CD8-positive, alpha-beta memory T cell (primary cell): ENCODE data around the gene ATP8B1. TPM values are rescaled to one million over a fixed set of nuclear protein-coding genes. Genes with fewer than 3 reads are reported as not detected.

Experiments used
- CTCF ChIA-PET: fragments of 350-600 bp; sonication (Branson Sonifier 250); formaldehyde crosslinking; loops from one replicate; lab custom pipeline; 2021; ENCODE audit warnings: antibody characterized with exemption; lab: Charles Lee
- POLR2A ChIA-PET: fragments of 350-600 bp; sonication (Branson Sonifier 250); formaldehyde crosslinking; loops from one replicate; lab custom pipeline; 2021; ENCODE audit warnings: antibody characterized with exemption; lab: Charles Lee
- DNase-seq, 5 donors: peaks; one replicate each; pipeline versions ENCODE4 v3.0.0 to v3.0.0-alpha.2; 2020 to 2022; ENCODE audit warnings: mixed read lengths in 1 of 5
- H3K27ac ChIP-seq: one replicate; pipeline ENCODE4 v1.7.0; 2013; ENCODE audit warnings: low read depth, mild to moderate bottlenecking, low read length, moderate library complexity
- H3K27me3 ChIP-seq: 2 replicates; pipeline ENCODE4 v1.7.0; 2013; ENCODE audit warnings: low read length, mild to moderate bottlenecking; ENCODE audit not compliant: insufficient read depth, poor library complexity, severe bottlenecking
- H3K36me3 ChIP-seq: 2 replicates; pipeline ENCODE4 v1.7.0; 2013; ENCODE audit warnings: mild to moderate bottlenecking, low read length, moderate library complexity; ENCODE audit not compliant: insufficient read depth
- H3K4me1 ChIP-seq: 2 replicates; pipeline ENCODE4 v1.7.0; 2013; ENCODE audit warnings: mild to moderate bottlenecking, low read length, moderate library complexity; ENCODE audit not compliant: insufficient read depth
- H3K4me3 ChIP-seq: 2 replicates; pipeline ENCODE4 v1.7.0; 2013; ENCODE audit warnings: mild to moderate bottlenecking, low read length
- H3K9me3 ChIP-seq: 2 replicates; pipeline ENCODE4 v1.7.0; 2013; ENCODE audit warnings: mild to moderate bottlenecking, low read length
- H3K27ac Mint-ChIP-seq, 8 donors: one replicate each; pipeline ENCODE4 v1.8.0; 2020 to 2021; ENCODE audit warnings: mixed read lengths in 8 of 8, mild to moderate bottlenecking in 6 of 8, inconsistent platforms in 3 of 8, moderate library complexity in 3 of 8
- H3K27me3 Mint-ChIP-seq, 2 donors: one replicate each; pipeline ENCODE4 v1.8.0; 2020 to 2021; ENCODE audit warnings: mixed read lengths in 2 of 2, mild to moderate bottlenecking in 1 of 2, moderate library complexity in 1 of 2
- H3K36me3 Mint-ChIP-seq, 3 donors: one replicate each; pipeline ENCODE4 v1.8.0; 2020 to 2021; ENCODE audit warnings: mixed read lengths in 3 of 3, inconsistent platforms in 1 of 3, mild to moderate bottlenecking in 1 of 3
- H3K4me1 Mint-ChIP-seq, 3 donors: one replicate each; pipeline ENCODE4 v1.8.0; 2020 to 2021; ENCODE audit warnings: mixed read lengths in 3 of 3, inconsistent platforms in 1 of 3, mild to moderate bottlenecking in 1 of 3
- H3K4me3 Mint-ChIP-seq, 7 donors: one replicate each; pipeline ENCODE4 v1.8.0; 2020 to 2021; ENCODE audit warnings: mixed read lengths in 7 of 7, mild to moderate bottlenecking in 6 of 7, moderate library complexity in 4 of 7, inconsistent platforms in 2 of 7
- H3K9me3 Mint-ChIP-seq, 5 donors: one replicate each; pipeline ENCODE4 v1.8.0; 2020 to 2022; ENCODE audit warnings: mixed read lengths in 5 of 5, mild to moderate bottlenecking in 3 of 5, moderate library complexity in 2 of 5, inconsistent platforms in 1 of 5
- polyA plus RNA-seq: library from polyadenylated mRNA; unstranded; fragments of 300-500 nt; fragmentation: Illumina TruSeq; gene quantifications from one replicate; pipeline ENCODE4 v1.2.3, GENCODE V29; 2021
- total RNA-seq, 2 experiments: library from RNA; stranded (reverse); gene quantifications; one replicate each; pipeline ENCODE4 v1.2.3, GENCODE V29; 2021

Gene ATP8B1
- total and polyA plus RNA-seq, 3 experiments from 2014 or later: not detected

DNA sequence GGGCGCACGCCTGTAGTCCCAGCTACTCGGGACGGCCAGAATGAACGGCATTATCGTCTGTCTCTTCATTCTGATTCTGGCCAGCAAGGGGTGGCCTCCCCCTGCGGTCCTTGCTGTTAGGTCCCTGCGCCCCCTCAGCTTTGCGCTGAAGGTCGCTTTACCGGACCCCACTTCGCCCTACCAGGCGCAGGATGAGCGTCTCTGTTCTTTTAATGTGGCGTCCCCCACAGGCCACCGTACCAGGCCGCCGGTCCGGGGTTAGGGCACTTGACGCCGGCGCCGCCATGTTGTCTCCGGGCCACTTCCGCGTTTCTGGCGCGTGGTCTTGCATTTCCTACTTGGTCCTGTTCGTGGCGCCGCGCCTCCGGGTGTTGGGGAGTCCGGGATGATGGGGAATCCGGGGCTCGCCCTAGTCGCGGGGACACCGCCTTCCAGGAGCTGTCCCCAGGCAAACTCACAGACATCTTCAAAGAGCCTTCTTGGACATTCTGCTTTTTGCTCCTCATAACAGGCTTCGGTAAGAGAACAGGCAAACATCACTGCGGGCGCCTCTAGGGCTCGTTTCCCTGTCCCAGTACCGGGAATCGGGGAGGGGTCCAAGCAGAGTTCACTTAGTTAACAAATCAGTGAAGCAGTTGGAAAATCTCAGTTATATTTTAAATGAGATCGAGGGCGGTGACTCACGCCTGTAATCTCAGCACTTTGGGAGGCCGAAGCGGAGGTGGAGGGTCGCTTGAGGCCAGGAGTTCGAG is 172.9 kb downstream of the ATP8B1 start:
- POLR2A ChIA-PET: interaction anchor here (0.5 to 1.8 kb wide), 2 partner anchors 8 to 14 kb away, joined by 5 to 8 read pairs; partner anchors contain the start of gene NARS1
- H3K4me3 Mint-ChIP-seq: peak overlapping the region; percentile 96 to 99 (median 98)

DNA sequence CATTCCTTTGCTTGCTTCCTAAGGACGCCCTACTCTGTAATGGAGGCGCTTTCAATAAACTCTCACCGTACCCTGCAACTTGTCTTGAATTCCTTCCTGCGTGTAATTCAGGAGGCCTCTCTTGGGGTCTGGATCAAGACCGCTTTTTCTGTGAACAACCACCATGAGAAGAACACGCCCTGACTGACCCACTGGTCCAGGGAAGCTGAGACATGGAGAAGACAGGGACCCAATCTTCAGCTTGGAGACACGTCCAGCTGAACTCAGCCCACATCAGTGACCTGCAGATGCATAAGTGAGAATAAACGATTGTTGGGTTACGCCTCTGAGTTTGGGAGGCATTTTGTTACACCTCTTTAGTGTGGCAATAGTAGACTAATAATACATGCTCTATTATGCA is 173.7 kb downstream of the ATP8B1 start:
- peaks cover 14% of the 10 kb centered on the region for H3K4me1 ChIP-seq
- Mint-ChIP-seq H3K9me3 (no peaks in the 10 kb centered on the region), H3K36me3 (peaks cover 0 to 6% (median 0%) of the 10 kb centered on the region in 3 donors), H3K27ac (peak overlapping the region in 6 of 8 donors; percentile 92 to 97 (median 96)), H3K4me3 (peak overlapping the region; percentile 96 to 99 (median 98)), H3K27me3 (peaks cover 0 to 1% of the 10 kb centered on the region in 2 donors), H3K4me1 (peaks cover 18 to 24% (median 23%) of the 10 kb centered on the region in 3 donors)
- ChIA-PET POLR2A (interaction anchor here (0.5 kb wide), 1 partner anchor 13 kb away, joined by 5 read pairs; no protein-coding TSS in a partner anchor), CTCF (interaction anchor here (1.0 to 1.7 kb wide), 3 partner anchors 8 to 492 kb away, joined by 3 to 8 read pairs (median 4); partner anchors contain the start of gene NARS1)
- no peak overlapping the region for H3K27ac ChIP-seq
- no peaks in the 10 kb centered on the region for H3K9me3 ChIP-seq
- no peaks in the 10 kb centered on the region for H3K27me3 ChIP-seq
- DNase-seq: no peak
- no peaks in the 10 kb centered on the region for H3K36me3 ChIP-seq
- H3K4me3 ChIP-seq: peak overlapping the region; percentile 96

More for the DNA sequence above, 172.9 kb downstream of the ATP8B1 start:
- H3K4me3 ChIP-seq: peak overlapping the region; percentile 96
- CTCF ChIA-PET: interaction anchor here (0.9 to 1.7 kb wide), 5 partner anchors 8 to 492 kb away, joined by 3 to 8 read pairs (median 4); partner anchors contain the start of gene NARS1
- peak overlapping the region; percentile 67 for H3K27ac ChIP-seq
- H3K27me3 ChIP-seq: no peaks in the 10 kb centered on the region
- Mint-ChIP-seq H3K4me1 (peaks cover 18 to 26% (median 25%) of the 10 kb centered on the region in 3 donors), H3K36me3 (peaks cover 0 to 6% (median 0%) of the 10 kb centered on the region in 3 donors), H3K9me3 (no peaks in the 10 kb centered on the region), H3K27ac (peak overlapping the region; percentile 92 to 97 (median 96)), H3K27me3 (peaks cover 0 to 1% of the 10 kb centered on the region in 2 donors)
- no peaks in the 10 kb centered on the region for H3K9me3 ChIP-seq
- peaks cover 14% of the 10 kb centered on the region for H3K4me1 ChIP-seq
- DNase-seq: peak; percentile 91 to 96 (median 93)
- no peaks in the 10 kb centered on the region for H3K36me3 ChIP-seq

DNA sequence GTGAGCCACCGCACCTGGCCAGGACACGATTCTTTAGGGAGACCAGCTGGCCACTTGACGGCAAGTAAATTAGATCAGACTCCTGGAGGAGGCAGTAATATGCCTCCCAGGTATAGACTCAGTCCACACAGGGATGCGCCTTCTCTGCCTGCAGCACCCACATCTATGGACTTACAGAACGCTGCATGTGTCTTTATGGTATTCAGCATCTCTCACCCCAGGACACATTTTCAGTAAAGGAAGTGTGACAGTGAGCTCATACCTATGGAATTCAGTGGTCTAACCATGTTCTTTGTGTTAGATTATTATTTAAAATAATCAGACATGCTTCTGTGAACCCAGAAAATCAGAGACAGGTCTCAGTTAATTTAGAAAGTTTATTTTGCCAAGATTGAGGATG is 175.6 kb downstream of the ATP8B1 start:
- Mint-ChIP-seq H3K9me3 (no peaks in the 10 kb centered on the region), H3K36me3 (peaks cover 0 to 6% (median 0%) of the 10 kb centered on the region in 3 donors), H3K27me3 (peaks cover 0 to 1% of the 10 kb centered on the region in 2 donors), H3K4me1 (peaks cover 18 to 21% (median 21%) of the 10 kb centered on the region in 3 donors), H3K27ac (peak overlapping the region in 1 of 8 donors; percentile 75), H3K4me3 (peak overlapping the region in 1 of 7 donors; percentile 81)
- Histone ChIP-seq H3K9me3 (no peaks in the 10 kb centered on the region), H3K27ac (no peak overlapping the region), H3K36me3 (no peaks in the 10 kb centered on the region), H3K27me3 (no peaks in the 10 kb centered on the region), H3K4me3 (no peak overlapping the region), H3K4me1 (peaks cover 14% of the 10 kb centered on the region)
- POLR2A ChIA-PET: no interaction called here
- CTCF ChIA-PET: no interaction called here
- DNase-seq: no peak

DNA sequence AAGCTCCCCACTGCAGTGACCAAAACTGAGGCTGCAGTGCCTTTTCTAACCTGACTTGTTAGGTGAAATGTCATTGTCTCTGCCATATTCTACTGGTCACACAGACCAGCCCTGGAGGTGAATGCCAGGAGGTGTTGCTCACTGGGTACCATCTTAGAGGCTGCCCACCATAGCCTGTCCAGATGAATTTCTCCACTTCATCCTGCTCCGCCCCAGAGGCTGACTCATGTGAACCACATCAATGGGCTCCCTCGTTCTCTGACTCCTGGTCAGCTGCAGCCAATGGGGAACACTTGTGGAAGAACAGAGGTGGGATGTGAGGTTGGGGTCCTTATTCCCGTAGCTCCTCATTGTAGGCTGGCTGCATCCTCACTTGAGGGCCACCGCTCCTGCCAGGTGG is 178.1 kb downstream of the ATP8B1 start:
- Mint-ChIP-seq H3K27me3 (peaks cover 0 to 4% of the 10 kb centered on the region in 2 donors), H3K9me3 (no peaks in the 10 kb centered on the region), H3K27ac (peak overlapping the region in 3 of 8 donors; percentile 26 to 67 (median 39)), H3K36me3 (peaks cover 0 to 15% (median 0%) of the 10 kb centered on the region in 3 donors), H3K4me3 (peak overlapping the region in 2 of 7 donors; percentile 65 to 70), H3K4me1 (peaks cover 15 to 24% (median 20%) of the 10 kb centered on the region in 3 donors)
- Histone ChIP-seq H3K36me3 (no peaks in the 10 kb centered on the region), H3K27me3 (no peaks in the 10 kb centered on the region), H3K27ac (no peak overlapping the region), H3K4me3 (no peak overlapping the region), H3K9me3 (no peaks in the 10 kb centered on the region), H3K4me1 (peaks cover 11% of the 10 kb centered on the region)
- POLR2A ChIA-PET: no interaction called here
- CTCF ChIA-PET: no interaction called here
- no peak for DNase-seq

DNA sequence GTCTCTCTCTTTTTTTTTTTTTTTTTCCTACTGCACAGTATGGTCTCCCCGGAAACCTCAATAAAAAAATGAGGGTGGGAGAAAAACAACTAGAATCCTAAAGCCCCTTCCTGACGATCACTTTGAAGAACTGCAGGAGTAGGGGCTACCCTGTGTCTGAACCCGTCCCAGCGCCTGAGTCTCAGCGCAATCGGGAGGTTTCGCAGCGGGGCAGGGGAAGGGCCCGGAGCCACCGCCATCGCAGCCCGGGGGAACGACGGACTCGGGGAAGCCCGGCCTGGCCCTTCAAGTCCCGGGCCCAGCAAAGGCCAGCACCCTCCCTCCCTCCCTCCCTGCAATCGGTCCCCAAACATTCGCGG is 181.9 kb downstream of the ATP8B1 start:
- Mint-ChIP-seq H3K36me3 (peaks cover 0 to 31% (median 0%) of the 10 kb centered on the region in 3 donors), H3K4me3 (peak overlapping the region; percentile 90 to 99 (median 97)), H3K27me3 (peaks cover 0 to 2% of the 10 kb centered on the region in 2 donors), H3K9me3 (no peaks in the 10 kb centered on the region), H3K27ac (peak overlapping the region; percentile 90 to 100 (median 98)), H3K4me1 (peaks cover 27 to 43% (median 38%) of the 10 kb centered on the region in 3 donors)
- Histone ChIP-seq H3K4me1 (peaks cover 18% of the 10 kb centered on the region), H3K27ac (peak overlapping the region; percentile 90), H3K9me3 (no peaks in the 10 kb centered on the region), H3K4me3 (peak overlapping the region; percentile 86), H3K27me3 (no peaks in the 10 kb centered on the region), H3K36me3 (no peaks in the 10 kb centered on the region)
- ChIA-PET CTCF (interaction anchor here (0.9 to 1.6 kb wide), 3 partner anchors 9 to 15 kb away, joined by 3 to 8 read pairs (median 6); no protein-coding TSS in a partner anchor), POLR2A (interaction anchor here (0.9 to 1.4 kb wide), 2 partner anchors 10 to 983 kb away, joined by 3 to 8 read pairs; no protein-coding TSS in a partner anchor)
- DNase-seq: no peak

DNA sequence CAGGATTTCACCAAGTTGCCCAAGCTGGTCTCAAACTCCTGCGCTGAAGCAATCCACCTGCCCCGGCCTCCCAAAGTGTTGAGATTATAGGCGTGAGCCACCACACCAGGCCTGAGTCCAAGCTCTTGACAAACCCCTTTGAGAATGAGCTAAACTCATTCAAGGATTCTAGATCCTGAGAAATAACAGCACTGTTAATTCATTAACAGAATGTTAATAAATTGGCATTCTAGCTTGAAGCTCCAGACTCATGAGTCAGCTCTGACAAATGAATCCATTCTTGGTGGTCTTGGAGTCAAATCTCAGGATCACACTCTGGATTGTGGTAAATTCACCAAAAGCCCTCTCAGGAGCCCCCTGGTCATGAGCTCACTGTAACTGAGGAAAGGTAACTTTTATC is 183.2 kb downstream of the ATP8B1 start:
- no peaks in the 10 kb centered on the region for H3K27me3 ChIP-seq
- peaks cover 0 to 38% (median 3%) of the 10 kb centered on the region in 3 donors for H3K36me3 Mint-ChIP-seq
- H3K9me3 ChIP-seq: no peaks in the 10 kb centered on the region
- peaks cover 18% of the 10 kb centered on the region for H3K4me1 ChIP-seq
- H3K27me3 Mint-ChIP-seq: peaks cover 0 to 2% of the 10 kb centered on the region in 2 donors
- peaks cover 4% of the 10 kb centered on the region for H3K36me3 ChIP-seq
- no peak overlapping the region for H3K4me3 ChIP-seq
- no peak overlapping the region for H3K27ac ChIP-seq
- ChIA-PET CTCF (interaction anchor here (0.7 kb wide), 1 partner anchor 10 kb away, joined by 4 read pairs; no protein-coding TSS in a partner anchor), POLR2A (no interaction called here)
- no peaks in the 10 kb centered on the region for H3K9me3 Mint-ChIP-seq
- no peak for DNase-seq
- H3K4me1 Mint-ChIP-seq: peaks cover 30 to 50% (median 45%) of the 10 kb centered on the region in 3 donors
- H3K27ac Mint-ChIP-seq: peak overlapping the region; percentile 70 to 97 (median 90)
- peak overlapping the region in 6 of 7 donors; percentile 10 to 99 (median 94) for H3K4me3 Mint-ChIP-seq

DNA sequence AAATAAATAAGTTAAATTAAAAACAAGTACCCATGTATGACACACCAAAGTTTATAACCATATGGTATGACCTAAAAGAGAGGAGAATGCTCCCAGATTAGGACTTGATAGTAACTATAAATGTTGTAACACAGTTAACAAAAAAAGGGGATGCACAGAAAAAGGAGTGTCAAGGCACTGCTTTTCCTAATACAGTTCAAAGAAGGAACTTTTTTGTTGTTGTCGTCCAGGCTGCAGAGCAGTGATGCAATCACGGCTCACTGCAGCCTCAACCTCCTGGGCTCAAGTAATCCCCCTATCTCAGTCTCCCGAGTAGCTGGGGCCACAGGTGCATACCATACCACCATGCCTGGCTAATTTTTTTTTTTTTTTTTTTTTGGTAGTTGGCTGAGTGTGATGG is 184.2 kb downstream of the ATP8B1 start:
- peaks cover 7% of the 10 kb centered on the region for H3K36me3 ChIP-seq
- CTCF ChIA-PET: no interaction called here
- POLR2A ChIA-PET: no interaction called here

More for the DNA sequence above, 184.2 kb downstream of the ATP8B1 start:
- peaks cover 0 to 45% (median 3%) of the 10 kb centered on the region in 3 donors for H3K36me3 Mint-ChIP-seq
- H3K27me3 Mint-ChIP-seq: peaks cover 0 to 2% of the 10 kb centered on the region in 2 donors
- H3K27ac ChIP-seq: no peak overlapping the region
- peaks cover 18% of the 10 kb centered on the region for H3K4me1 ChIP-seq
- peak overlapping the region in 4 of 8 donors; percentile 8 to 97 (median 52) for H3K27ac Mint-ChIP-seq
- H3K9me3 ChIP-seq: no peaks in the 10 kb centered on the region
- peaks cover 30 to 51% (median 45%) of the 10 kb centered on the region in 3 donors for H3K4me1 Mint-ChIP-seq
- peak overlapping the region in 1 of 7 donors; percentile 34 for H3K4me3 Mint-ChIP-seq
- no peaks in the 10 kb centered on the region for H3K27me3 ChIP-seq
- H3K4me3 ChIP-seq: no peak overlapping the region
- no peaks in the 10 kb centered on the region for H3K9me3 Mint-ChIP-seq
- no peak for DNase-seq
